Calu3 (cell line): ENCODE results near the gene SYCE1L. TPM values are rescaled to one million over a fixed set of nuclear protein-coding genes. Genes with fewer than 3 reads are reported as not detected.

Experiments
- BruUV-seq: library from RNA; stranded (reverse); fragments of 400-500 nt; replicated peaks from 2 replicates; lab custom pipeline; 2021; lab: Mats Ljungman, UMichigan
- CTCF ChIA-PET: fragments of 300-600 bp; sonication (Branson Sonifier 250); formaldehyde crosslinking; loops from one replicate; lab custom pipeline; 2022; ENCODE audit warnings: antibody characterized with exemption; lab: Charles Lee
- DNase-seq: peaks from one replicate; pipeline ENCODE4 v3.0.0; 2022
- H3K27ac Mint-ChIP-seq: one replicate; pipeline ENCODE4 v1.8.0; 2022; ENCODE audit warnings: mixed read lengths; ENCODE audit not compliant: unreplicated experiment
- H3K27me3 Mint-ChIP-seq: one replicate; pipeline ENCODE4 v1.8.0; 2022; ENCODE audit warnings: mixed read lengths; ENCODE audit not compliant: unreplicated experiment
- H3K36me3 Mint-ChIP-seq: one replicate; pipeline ENCODE4 v1.8.0; 2022; ENCODE audit warnings: mild to moderate bottlenecking, moderate library complexity, mixed read lengths; ENCODE audit not compliant: insufficient read depth, unreplicated experiment
- H3K4me1 Mint-ChIP-seq: one replicate; pipeline ENCODE4 v1.8.0; 2022; ENCODE audit warnings: mild to moderate bottlenecking, low read depth, mixed read lengths; ENCODE audit not compliant: unreplicated experiment
- H3K4me3 Mint-ChIP-seq: one replicate; pipeline ENCODE4 v1.8.0; 2022; ENCODE audit warnings: mild to moderate bottlenecking, low read depth, moderate library complexity, mixed read lengths; ENCODE audit not compliant: unreplicated experiment
- H3K9me3 Mint-ChIP-seq: one replicate; pipeline ENCODE4 v1.8.0; 2022; ENCODE audit warnings: low read depth, mixed read lengths; ENCODE audit not compliant: unreplicated experiment
- intact Hi-C: fragments of 100-400 bp; cut with micrococcal nuclease; formaldehyde crosslinking; loops from one replicate; pipeline ENCODE4 v1.10.0; 2022; ENCODE audit not compliant: unreplicated experiment
- total RNA-seq: library from RNA; stranded (reverse); gene quantifications from 2 replicates; pipeline ENCODE4 v1.2.3, GENCODE V29; 2022
- TF ChIP-seq, protein P1 (sequence below): fragments of 200-600 bp; IDR thresholded peaks from one replicate; pipeline ENCODE4 v1.8.0; 2022; ENCODE audit warnings: antibody characterized with exemption; ENCODE audit not compliant: unreplicated experiment

SYCE1L gene
- total RNA-seq, 1 experiment from 2014 or later, result 6.2 TPM

DNA sequence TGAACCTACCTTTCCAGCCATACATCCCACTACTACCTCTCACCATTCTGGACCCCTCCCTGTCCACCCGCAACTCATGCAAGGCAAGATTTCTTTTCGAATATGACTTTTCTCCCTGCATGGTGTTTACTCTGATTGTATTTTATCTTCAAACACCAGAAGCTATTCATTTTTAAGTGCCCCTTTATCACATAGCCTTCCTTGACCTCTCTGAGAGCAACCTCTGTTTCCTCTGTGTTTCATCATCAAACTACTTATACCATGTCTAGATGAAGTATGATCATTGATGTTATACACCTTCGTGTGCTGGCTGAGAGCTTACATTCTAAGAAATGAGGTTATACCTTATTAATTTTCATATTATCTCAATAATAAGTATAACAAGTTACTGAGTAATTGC lies 31.8 kb downstream of the SYCE1L start:
- Mint-ChIP-seq H3K4me3 (no peak overlapping the region), H3K36me3 (no peaks in the 10 kb centered on the region), H3K9me3 (no peaks in the 10 kb centered on the region), H3K27ac (no peak overlapping the region), H3K4me1 (peaks cover 16% of the 10 kb centered on the region), H3K27me3 (peaks cover 25% of the 10 kb centered on the region)
- intact Hi-C loops, result no loop called here
- CTCF ChIA-PET, result no interaction called here
- no TSS peak for BruUV-seq
- no peak for DNase-seq
- TF ChIP-seq, protein P1, sequence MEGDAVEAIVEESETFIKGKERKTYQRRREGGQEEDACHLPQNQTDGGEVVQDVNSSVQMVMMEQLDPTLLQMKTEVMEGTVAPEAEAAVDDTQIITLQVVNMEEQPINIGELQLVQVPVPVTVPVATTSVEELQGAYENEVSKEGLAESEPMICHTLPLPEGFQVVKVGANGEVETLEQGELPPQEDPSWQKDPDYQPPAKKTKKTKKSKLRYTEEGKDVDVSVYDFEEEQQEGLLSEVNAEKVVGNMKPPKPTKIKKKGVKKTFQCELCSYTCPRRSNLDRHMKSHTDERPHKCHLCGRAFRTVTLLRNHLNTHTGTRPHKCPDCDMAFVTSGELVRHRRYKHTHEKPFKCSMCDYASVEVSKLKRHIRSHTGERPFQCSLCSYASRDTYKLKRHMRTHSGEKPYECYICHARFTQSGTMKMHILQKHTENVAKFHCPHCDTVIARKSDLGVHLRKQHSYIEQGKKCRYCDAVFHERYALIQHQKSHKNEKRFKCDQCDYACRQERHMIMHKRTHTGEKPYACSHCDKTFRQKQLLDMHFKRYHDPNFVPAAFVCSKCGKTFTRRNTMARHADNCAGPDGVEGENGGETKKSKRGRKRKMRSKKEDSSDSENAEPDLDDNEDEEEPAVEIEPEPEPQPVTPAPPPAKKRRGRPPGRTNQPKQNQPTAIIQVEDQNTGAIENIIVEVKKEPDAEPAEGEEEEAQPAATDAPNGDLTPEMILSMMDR, result no peak

DNA sequence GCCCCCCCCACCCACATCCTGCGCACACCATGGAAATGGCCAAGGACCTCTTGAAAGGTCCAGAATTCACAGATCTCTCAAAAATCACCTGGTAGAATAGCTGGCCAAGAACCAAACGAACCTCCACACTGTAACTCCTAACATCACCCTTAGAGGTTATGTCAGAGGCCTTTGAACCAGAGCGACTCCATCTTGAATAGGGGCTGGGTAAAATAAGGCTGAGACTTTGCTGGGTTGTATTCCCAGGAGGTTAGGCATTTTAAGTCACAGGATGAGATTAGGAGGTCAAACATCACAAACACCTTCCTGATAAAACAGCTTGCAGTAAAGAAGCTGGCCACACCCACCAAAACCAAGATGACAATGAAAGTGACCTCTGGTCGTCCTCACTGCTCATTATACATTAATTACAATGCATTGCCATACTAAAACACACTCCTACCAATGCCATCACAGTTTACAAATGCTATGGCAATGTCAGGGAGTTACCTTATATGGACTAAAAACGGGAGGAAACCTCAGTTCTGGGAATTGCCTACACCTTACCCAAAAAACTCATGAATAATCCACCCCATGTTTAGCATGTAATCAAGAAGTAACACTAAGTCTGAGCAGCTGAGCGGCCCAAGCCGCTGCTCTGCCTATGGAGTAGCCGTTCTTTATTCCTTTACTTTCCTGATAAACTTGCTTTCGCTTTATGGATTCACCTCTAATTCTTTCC lies 34.8 kb downstream of the SYCE1L start:
- intact Hi-C loops, result no loop called here
- H3K27ac Mint-ChIP-seq, result no peak overlapping the region
- no TSS peak for BruUV-seq
- no peaks in the 10 kb centered on the region for H3K9me3 Mint-ChIP-seq
- peaks cover 19% of the 10 kb centered on the region for H3K4me1 Mint-ChIP-seq
- CTCF ChIA-PET, result interaction anchor here (0.6 to 4.0 kb wide), 3 partner anchors 348 to 349 kb away, joined by 3 to 40 read pairs (median 3); no protein-coding TSS in a partner anchor
- TF ChIP-seq, protein P1, result no peak
- no peak overlapping the region for H3K4me3 Mint-ChIP-seq
- no peak for DNase-seq
- no peaks in the 10 kb centered on the region for H3K36me3 Mint-ChIP-seq
- peaks cover 17% of the 10 kb centered on the region for H3K27me3 Mint-ChIP-seq

DNA sequence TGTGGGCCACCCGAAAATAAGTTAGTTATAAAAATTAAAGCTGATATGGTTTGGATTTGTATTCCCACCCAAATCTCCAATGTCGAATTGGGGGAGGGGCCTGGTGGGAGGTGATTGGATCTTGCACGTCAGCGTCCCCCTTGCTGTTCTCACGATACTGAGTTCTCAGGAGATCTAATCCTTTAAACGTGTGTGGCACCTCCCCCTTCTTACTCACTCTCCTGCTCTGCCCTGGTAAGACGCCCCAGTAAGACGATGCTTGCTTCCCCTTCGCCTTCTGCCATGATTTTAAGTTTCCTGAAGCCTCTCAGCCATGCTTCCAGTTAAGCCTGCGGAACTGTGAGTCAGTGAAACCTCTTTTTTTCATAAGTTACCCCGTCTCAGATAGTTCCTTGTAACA lies 35.4 kb downstream of the SYCE1L start:
- no TSS peak for BruUV-seq
- Mint-ChIP-seq H3K27me3 (peaks cover 17% of the 10 kb centered on the region), H3K27ac (peak overlapping the region; percentile 5), H3K36me3 (no peaks in the 10 kb centered on the region), H3K9me3 (no peaks in the 10 kb centered on the region), H3K4me1 (peaks cover 22% of the 10 kb centered on the region), H3K4me3 (peak overlapping the region; percentile 4)
- DNase-seq, result peak; percentile 27
- intact Hi-C loops, result loop anchor here (5.0 kb wide), 4 partner anchors 73 to 738 kb away; no protein-coding TSS in a partner anchor
- CTCF ChIA-PET, result interaction anchor here (4.0 kb wide), 1 partner anchor 348 kb away, joined by 40 read pairs; no protein-coding TSS in a partner anchor
- TF ChIP-seq, protein P1, result no peak

DNA sequence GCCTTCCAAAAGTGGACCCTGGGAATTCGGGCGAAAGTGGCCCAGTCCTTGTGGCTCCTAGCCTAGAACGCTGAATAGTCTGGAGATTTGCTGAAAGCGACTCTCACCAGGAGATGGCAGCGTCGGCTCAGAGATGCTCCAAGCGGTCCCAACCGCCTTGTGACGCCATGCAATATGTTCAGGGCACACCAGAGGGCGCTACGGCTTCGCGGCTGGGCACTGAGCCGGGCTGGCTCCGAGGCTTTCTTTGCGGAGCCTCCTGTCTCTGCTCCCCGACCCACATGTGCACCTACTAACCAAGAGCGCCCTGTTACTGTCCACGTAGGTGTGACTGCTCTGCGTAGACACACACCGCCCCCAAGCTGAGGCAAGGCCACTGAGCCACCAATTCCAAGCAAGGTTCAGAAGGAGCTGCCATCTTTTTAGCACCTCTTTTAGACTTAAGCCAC lies 36.9 kb downstream of the SYCE1L start:
- Mint-ChIP-seq H3K36me3 (no peaks in the 10 kb centered on the region), H3K9me3 (no peaks in the 10 kb centered on the region), H3K27ac (no peak overlapping the region), H3K27me3 (peaks cover 17% of the 10 kb centered on the region), H3K4me3 (peak overlapping the region; percentile 36), H3K4me1 (peaks cover 22% of the 10 kb centered on the region)
- intact Hi-C loops, result loop anchor here (1.0 to 5.0 kb wide), 6 partner anchors 71 to 736 kb away; no protein-coding TSS in a partner anchor
- CTCF ChIA-PET, result interaction anchor here (0.6 to 4.0 kb wide), 3 partner anchors 344 to 441 kb away, joined by 3 to 40 read pairs (median 5); no protein-coding TSS in a partner anchor
- peak; percentile 93 for DNase-seq
- TF ChIP-seq, protein P1, result peak; percentile 100
- BruUV-seq, result no TSS peak
